ENCODE measurements around the gene RNF41.

RNF41 gene

GRCh38 chr12:56243731-56244181 lies 22.0 kb upstream of the RNF41 start:
- no peak for DNase-seq (ENCODE audit: low spot score)

- no peak for DNase-seq (ENCODE audit: low spot score)
These were observed 21.3 kb upstream of the RNF41 start for GRCh38 chr12:56242986-56243385.

- no peak for DNase-seq (ENCODE audit: low spot score)
These were observed 19.9 kb upstream of the RNF41 start for GRCh38 chr12:56241424-56242303.

DNA sequence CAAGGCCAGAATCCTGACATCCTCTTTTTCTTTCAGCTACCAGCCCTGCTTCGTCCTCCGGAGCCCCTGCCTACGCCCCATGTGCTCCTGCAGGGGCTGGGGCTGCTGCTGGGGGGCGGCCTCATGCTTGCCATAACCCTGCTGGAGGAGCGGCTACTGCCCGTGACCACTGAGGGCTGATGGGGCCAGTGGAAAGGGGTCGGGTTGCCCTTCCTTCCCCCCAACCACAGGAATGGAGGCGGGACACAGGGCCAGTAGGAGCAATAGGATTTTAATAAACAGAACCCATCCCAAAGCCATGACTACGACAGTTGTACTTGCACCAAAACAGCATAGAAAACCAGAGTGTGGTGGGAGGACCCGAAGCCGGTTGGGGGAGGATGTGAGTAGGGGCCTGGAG lies 15.8 kb upstream of the RNF41 start:
- DNase-seq (ENCODE audit: low spot score) = no peak

GRCh38 chr12:56236985-56237384 lies 15.3 kb upstream of the RNF41 start:
- no peak for DNase-seq (ENCODE audit: low spot score)

GRCh38 chr12:56236091-56236490 lies 14.4 kb upstream of the RNF41 start:
- no peak for DNase-seq (ENCODE audit: low spot score)

- DNase-seq (ENCODE audit: low spot score) = no peak
These were observed 13.2 kb upstream of the RNF41 start for GRCh38 chr12:56234746-56235436.

DNA sequence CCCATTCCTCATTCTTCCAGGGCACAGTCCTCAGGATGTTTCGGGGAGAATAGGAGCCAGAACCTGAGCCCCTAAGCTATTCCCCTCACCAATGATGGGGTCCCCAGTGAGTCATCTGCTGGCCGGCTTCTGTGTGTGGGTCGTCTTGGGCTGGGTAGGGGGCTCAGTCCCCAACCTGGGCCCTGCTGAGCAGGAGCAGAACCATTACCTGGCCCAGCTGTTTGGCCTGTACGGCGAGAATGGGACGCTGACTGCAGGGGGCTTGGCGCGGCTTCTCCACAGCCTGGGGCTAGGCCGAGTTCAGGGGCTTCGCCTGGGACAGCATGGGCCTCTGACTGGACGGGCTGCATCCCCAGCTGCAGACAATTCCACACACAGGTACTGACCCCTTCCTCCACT lies 9.5 kb upstream of the RNF41 start:
- DNase-seq (ENCODE audit: low spot score) = no peak

DNA sequence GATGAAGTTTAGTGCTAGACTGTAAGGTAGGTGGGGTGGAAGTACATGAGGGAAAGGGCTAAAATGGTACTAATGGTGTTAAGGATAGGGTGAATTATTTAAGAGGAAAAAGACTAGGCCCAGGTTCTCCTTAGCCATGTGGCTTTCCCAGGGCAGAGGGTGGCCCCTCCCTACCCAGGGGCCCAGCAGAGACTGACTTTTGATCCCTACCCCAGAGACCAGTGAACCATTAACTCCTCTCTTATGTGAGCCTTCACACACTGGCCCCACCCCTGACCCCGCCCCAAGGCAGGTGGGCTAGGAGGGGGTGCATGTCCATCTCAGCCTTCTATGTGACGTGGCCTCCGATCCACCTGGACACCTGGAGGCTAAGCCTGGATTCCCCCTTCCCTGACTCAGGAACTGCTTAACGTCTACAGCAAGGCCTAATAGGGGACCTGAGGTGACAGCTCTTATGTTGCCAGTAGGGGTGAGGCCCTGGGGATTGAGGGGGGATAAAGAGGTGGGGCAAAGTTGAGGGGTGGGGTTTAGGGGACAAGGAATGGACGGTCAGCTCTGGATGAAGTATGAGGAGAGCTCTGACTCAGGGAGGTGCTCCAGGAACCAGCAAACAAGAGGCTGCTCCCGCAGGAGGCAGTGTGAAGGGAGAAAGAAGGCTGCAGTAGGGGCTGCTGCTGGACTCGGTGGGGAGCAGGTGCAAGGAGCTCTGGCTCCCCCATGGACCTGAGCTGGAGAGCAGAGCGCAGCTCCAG lies 8.9 kb upstream of the RNF41 start:
- no peak for DNase-seq (ENCODE audit: low spot score)

DNA sequence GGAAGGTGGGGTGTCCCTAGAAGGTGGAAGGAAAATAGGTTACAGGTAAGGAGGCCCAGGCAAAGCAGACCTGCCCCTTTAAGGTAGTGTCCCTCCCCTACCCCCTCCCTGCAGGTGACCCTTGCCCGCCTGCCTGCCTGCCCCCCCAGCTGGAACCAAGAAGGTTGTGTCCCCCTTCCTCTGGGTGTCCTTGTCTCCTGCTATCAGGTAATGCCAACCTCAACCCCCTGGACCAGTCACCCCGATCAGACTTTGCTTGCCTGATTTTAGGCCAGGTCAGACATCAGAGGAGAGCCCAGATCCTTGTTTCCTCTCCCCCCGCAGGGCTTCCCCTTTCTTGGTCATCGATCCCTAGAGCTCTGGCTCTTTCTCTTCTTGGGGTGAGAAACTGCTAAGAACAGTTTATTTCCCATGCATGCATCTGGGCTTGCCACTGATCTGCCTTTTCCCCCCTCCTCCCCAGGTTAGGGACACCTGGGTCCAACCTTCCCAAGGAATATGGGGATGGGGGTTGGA lies 8.3 kb upstream of the RNF41 start, which contains the start of gene SLC39A5:
Gene SLC39A5 (plus strand): TSS at position 136 of the 516 bp plus-strand sequence. CDS start 1,224 bp downstream, outside the sequence.
- no peak for DNase-seq (ENCODE audit: low spot score)

DNA sequence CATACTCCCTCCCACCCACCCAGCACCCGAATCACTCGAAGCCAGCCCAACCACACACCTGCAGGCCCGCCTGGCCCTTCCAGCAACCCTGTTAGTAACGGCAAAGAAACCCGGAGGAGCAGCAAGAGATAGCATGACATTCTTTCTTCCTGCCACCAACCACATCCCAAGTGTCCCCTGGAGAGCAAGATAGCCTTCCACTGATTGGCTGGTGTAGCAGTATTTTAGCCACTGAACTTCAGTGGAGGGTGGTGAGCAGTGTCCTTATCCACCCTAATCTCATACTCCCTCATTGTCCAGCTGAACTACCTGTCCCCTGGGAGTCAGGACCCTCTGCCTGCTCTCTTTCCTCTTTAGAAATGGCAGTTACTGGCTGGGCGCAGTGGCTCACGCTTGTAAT lies 7.4 kb upstream of the RNF41 start:
- no peak for DNase-seq (ENCODE audit: low spot score)

- DNase-seq (ENCODE audit: low spot score) = no peak
These were observed 3.2 kb upstream of the RNF41 start for GRCh38 chr12:56224954-56225353.

DNA sequence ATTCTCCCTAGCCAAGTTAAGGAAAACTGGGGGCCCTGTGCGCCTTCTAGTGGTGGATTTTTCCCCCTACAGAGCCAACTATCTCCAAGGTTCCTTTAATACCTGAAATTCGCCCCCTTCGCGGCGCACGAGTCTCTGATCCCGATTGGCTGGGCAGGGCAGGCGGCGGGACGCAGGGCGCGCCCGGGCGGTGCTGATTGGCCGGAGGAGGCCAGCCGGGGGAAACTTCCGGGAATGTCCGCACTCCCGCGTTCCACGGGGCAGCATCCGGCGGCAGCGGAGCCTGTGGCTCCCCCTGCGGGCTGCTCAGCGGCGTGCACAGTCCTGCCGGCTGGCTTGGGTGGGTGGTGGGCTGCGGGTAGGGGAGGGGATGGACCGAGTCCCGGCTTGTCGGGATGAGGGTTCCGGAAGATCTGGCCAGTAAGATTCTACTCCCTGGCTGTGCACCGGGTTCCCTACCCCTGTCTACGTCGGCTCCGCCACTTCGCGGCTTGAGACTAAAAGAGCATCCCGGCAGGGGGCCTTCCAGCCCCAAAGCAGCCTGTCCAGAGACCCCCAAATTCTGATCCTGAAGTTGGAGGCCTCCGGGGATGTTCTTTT lies 2.5 kb upstream of the RNF41 start, which contains the start of gene NABP2:
Gene NABP2 (plus strand): TSS at position 241 of the 600 bp plus-strand sequence. CDS start 515 bp downstream, outside the sequence.
- peak; percentile 96 for DNase-seq (ENCODE audit: low spot score)

DNA sequence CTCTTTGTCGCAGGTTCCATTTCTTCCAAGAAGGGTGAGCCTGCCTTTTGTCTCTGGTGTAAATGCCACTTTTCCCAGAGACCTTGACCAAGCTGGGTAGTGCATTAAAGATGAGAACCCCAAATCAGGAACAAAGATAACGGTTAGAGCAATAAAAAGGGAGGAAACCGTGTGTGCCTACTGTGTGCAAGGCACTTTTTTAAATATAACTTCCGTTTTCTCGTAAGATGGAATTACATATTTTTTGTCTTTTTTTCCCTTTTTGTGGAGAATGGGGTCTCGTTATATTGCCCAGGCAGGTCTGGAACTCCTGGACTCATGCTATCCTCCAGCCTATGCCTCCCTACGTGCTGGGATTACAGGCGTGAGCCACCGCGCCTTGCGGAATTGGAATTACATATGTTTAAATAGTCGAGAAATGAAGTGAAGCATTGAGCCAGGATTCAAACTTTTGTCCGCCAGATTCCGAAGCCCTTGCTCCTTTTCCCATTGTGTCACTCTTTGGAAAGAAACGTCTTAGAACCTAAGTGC lies 1.9 kb upstream of the RNF41 start:
- DNase-seq (ENCODE audit: low spot score) = no peak

- DNase-seq (ENCODE audit: low spot score) = no peak
These were observed 791 bp upstream of the RNF41 start for GRCh38 chr12:56222531-56222895.

GRCh38 chr12:56221232-56221756 lies 428 bp downstream of the RNF41 start:
- no peak for DNase-seq (ENCODE audit: low spot score)

- DNase-seq (ENCODE audit: low spot score) = peak; percentile 11
These were observed 1.0 kb downstream of the RNF41 start for GRCh38 chr12:56220611-56221231.

DNA sequence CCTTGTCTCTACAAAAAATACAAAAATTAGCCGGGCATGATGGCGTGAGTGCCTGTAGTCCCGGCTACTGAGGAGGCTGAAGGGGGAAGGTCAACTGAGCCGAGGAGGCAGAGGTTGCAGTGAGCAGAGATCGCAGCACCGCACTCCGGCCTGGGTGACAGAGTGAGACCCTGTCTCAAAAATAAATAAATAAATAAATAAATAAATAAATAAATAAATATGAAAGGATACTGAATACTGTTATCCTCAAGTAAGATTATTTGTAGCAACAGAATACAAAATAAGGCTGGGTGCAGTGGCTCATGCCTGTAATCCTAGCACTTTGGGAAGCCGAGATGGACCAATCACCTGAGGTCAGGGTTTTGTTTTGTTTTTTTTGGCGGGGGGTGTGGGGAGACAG lies 1.9 kb downstream of the RNF41 start:
- no peak for DNase-seq (ENCODE audit: low spot score)

DNA sequence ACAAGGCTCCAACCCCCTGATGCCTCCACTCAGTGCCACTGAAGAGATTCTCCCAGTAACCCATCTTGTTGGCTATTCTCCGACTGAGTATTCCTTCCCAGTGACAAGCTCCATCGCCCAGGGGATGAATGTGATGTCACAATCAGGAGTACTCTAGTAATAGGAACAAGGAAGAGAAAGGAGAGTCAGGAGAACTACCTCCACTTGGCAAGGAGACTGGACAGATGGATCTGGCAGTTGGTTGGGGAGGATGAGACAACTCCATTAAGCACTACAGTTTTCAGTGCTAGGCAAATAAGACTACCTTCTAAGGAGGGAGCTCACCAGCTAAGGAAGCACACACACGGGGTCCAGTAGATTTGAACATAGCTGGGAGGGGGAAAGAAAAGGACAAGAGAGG lies 5.3 kb downstream of the RNF41 start:
- DNase-seq (ENCODE audit: low spot score) = no peak

GRCh38 chr12:56213878-56214277 lies 7.8 kb downstream of the RNF41 start:
- DNase-seq (ENCODE audit: low spot score) = no peak

DNA sequence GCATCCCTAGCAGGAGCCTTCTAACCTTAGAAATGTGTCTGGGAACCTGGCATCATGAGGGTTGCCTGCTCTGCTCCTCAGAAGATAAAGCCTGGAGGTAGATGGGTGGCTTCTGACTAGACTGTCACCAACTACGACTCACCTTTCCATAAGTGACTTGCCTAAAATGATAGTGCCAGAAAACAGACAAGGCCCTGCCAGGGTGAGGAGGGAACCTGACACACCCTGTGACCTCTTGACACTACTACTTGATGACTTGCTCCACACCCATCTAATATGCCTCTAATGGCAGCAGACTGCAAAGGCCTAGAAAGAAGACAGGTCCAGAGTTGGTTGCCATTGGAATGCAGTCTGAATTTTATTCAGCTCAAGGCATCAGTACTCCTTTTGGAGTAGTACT lies 9.4 kb downstream of the RNF41 start:
- DNase-seq (ENCODE audit: low spot score) = no peak

All from CD4-positive, alpha-beta T cell treated with Interleukin-2 at 100 ng/mL for 4 hours (primary cell).